GM23248 (cell line): ENCODE measurements around the gene CACNG4. TPM values are rescaled to one million over a fixed set of nuclear protein-coding genes. Genes with fewer than 3 reads are reported as not detected.

ENCODE experiments used
- DNase-seq: peaks from one replicate; pipeline ENCODE4 v3.0.0-alpha.2; 2015
- H2AFZ ChIP-seq: fragments of 200-600 bp; sonication (generic); 2 replicates; pipeline ENCODE4 v1.6.1; 2016; ENCODE audit warnings: antibody characterized with exemption
- H3F3A ChIP-seq: fragments of 200-600 bp; sonication (generic); 2 replicates; pipeline ENCODE4 v1.6.1; 2016; ENCODE audit warnings: mild to moderate bottlenecking, antibody characterized with exemption, mixed run types; ENCODE audit not compliant: insufficient read depth
- H3K27ac ChIP-seq: fragments of 200-600 bp; sonication (generic); 2 replicates; pipeline ENCODE4 v1.5.1; 2016; ENCODE audit warnings: mild to moderate bottlenecking
- H3K27me3 ChIP-seq: fragments of 200-600 bp; sonication (generic); replicated peaks from 2 replicates; pipeline ENCODE4 v1.6.1; 2016; ENCODE audit warnings: mild to moderate bottlenecking; ENCODE audit not compliant: insufficient read depth
- H3K36me3 ChIP-seq: fragments of 200-600 bp; sonication (generic); 2 replicates; pipeline ENCODE4 v1.6.1; 2016; ENCODE audit warnings: low read depth, mild to moderate bottlenecking
- H3K4me1 ChIP-seq: fragments of 200-600 bp; sonication (generic); 2 replicates; pipeline ENCODE4 v1.6.1; 2016; ENCODE audit warnings: mild to moderate bottlenecking; ENCODE audit not compliant: insufficient read depth
- H3K4me2 ChIP-seq: fragments of 200-600 bp; sonication (generic); one replicate; pipeline ENCODE4 v1.6.1; 2016; ENCODE audit warnings: mild to moderate bottlenecking; ENCODE audit not compliant: unreplicated experiment
- H3K4me3 ChIP-seq: fragments of 200-600 bp; sonication (generic); 2 replicates; pipeline ENCODE4 v1.5.1; 2016; ENCODE audit warnings: mild to moderate bottlenecking
- H3K79me2 ChIP-seq: fragments of 200-600 bp; sonication (generic); 2 replicates; pipeline ENCODE4 v1.6.1; 2016; ENCODE audit warnings: mild to moderate bottlenecking; ENCODE audit not compliant: insufficient read depth
- H3K9ac ChIP-seq: fragments of 200-600 bp; sonication (generic); 2 replicates; pipeline ENCODE4 v1.6.1; 2016; ENCODE audit warnings: mild to moderate bottlenecking
- H3K9me2 ChIP-seq: fragments of 200-600 bp; sonication (generic); 2 replicates; pipeline ENCODE4 v1.6.1; 2016; ENCODE audit warnings: mixed run types, mild to moderate bottlenecking, moderate library complexity; ENCODE audit not compliant: insufficient read depth
- H3K9me3 ChIP-seq: fragments of 200-600 bp; sonication (generic); one replicate; pipeline ENCODE4 v1.6.1; 2017; ENCODE audit warnings: low read depth
- H4K20me1 ChIP-seq: fragments of 200-600 bp; sonication (generic); 2 replicates; pipeline ENCODE4 v1.6.0; 2016; ENCODE audit not compliant: insufficient read depth
- EZH2 ChIP-seq: fragments of 200-600 bp; sonication (generic); IDR thresholded peaks from 2 replicates; pipeline ENCODE4 v1.6.1; 2018; ENCODE audit warnings: antibody characterized with exemption, mild to moderate bottlenecking; ENCODE audit not compliant: insufficient read depth, poor library complexity, severe bottlenecking
- EZH2phosphoT487 ChIP-seq: fragments of 200-600 bp; sonication (generic); IDR thresholded peaks from 2 replicates; pipeline ENCODE4 v1.6.1; 2018; ENCODE audit warnings: antibody characterized with exemption, moderate library complexity, mild to moderate bottlenecking, low read depth; ENCODE audit not compliant: insufficient read depth
- WGBS, 2 experiments: methylation state at CpG; one replicate each; pipeline ENCODE4 v1.1.6; 2015 to 2017; ENCODE audit warnings: low lambda C conversion rate in 2 of 2, low coverage in 1 of 2; ENCODE audit errors: missing lambda C conversion rate in 2 of 2; 5-methylcytosine and 5-hydroxymethylcytosine counted together
- in situ Hi-C: fragments of 300-500 bp; cut with MboI; formaldehyde crosslinking; loops from 2 replicates; pipeline ENCODE4 v1.15.0; 2020
- polyA plus RNA-seq: library from polyadenylated mRNA; unstranded; fragments of >200 nt; fragmentation: Nextera tagmentation; extraction: Ambion mirVana; gene quantifications from 2 replicates; pipeline ENCODE4 v1.2.1, GENCODE V29; 2016
- total RNA-seq: library from RNA; depleted of rRNA; stranded (reverse); fragments of >200 nt; shearing (Covaris generic); gene quantifications from 2 replicates; pipeline ENCODE4 v1.2.3, GENCODE V29; 2014

The CACNG4 gene
- total and polyA plus RNA-seq, 2 experiments from 2014 or later: not detected

GRCh38 chr17:66975614-66976378 is 11.3 kb downstream of the CACNG4 start:
- no peak for TF ChIP-seq EZH2
- TF ChIP-seq EZH2phosphoT487: no peak
- 39 to 46% methylated on average over 13 to 14 of the region's 14 CpGs for WGBS, 2 experiments

GRCh38 chr17:66976379-66976663 is 11.8 kb downstream of the CACNG4 start:
- peaks cover 44% of the 10 kb centered on the region for H3K27me3 ChIP-seq
- no peak for TF ChIP-seq EZH2
- TF ChIP-seq EZH2phosphoT487: no peak
- no peak overlapping the region for H3K27ac ChIP-seq
- H4K20me1 ChIP-seq: no peaks in the 10 kb centered on the region
- no peak overlapping the region for H3K4me2 ChIP-seq
- no peak overlapping the region for H2AFZ ChIP-seq
- no peak overlapping the region for H3K4me3 ChIP-seq
- in situ Hi-C loops: no loop called here
- no peak for DNase-seq
- H3K9me2 ChIP-seq: no peaks in the 10 kb centered on the region
- peaks cover 10% of the 10 kb centered on the region for H3F3A ChIP-seq
- H3K4me1 ChIP-seq: peaks cover 14% of the 10 kb centered on the region
- H3K9me3 ChIP-seq: no peaks in the 10 kb centered on the region
- no peaks in the 10 kb centered on the region for H3K79me2 ChIP-seq
- no peak overlapping the region for H3K9ac ChIP-seq
- no peaks in the 10 kb centered on the region for H3K36me3 ChIP-seq
- WGBS, 2 experiments: 38 to 58% methylated on average over 2 of the region's 2 CpGs

More at GRCh38 chr17:66975614-66976378, 11.3 kb downstream of the CACNG4 start:
- Histone ChIP-seq H3K79me2 (no peaks in the 10 kb centered on the region), H3K4me3 (no peak overlapping the region), H3K9ac (no peak overlapping the region), H3K4me2 (no peak overlapping the region), H3K9me3 (no peaks in the 10 kb centered on the region), H4K20me1 (no peaks in the 10 kb centered on the region), H3F3A (peaks cover 10% of the 10 kb centered on the region), H3K27me3 (peaks cover 49% of the 10 kb centered on the region), H3K9me2 (no peaks in the 10 kb centered on the region), H3K4me1 (peaks cover 14% of the 10 kb centered on the region), H3K27ac (no peak overlapping the region), H2AFZ (no peak overlapping the region), H3K36me3 (no peaks in the 10 kb centered on the region)
- DNase-seq: no peak
- in situ Hi-C loops: no loop called here

GRCh38 chr17:66976781-66977201 is 12.3 kb downstream of the CACNG4 start:
- Histone ChIP-seq H3K9ac (no peak overlapping the region), H4K20me1 (no peaks in the 10 kb centered on the region), H3K4me2 (no peak overlapping the region), H3K9me3 (no peaks in the 10 kb centered on the region), H3F3A (peaks cover 10% of the 10 kb centered on the region), H3K27me3 (peaks cover 47% of the 10 kb centered on the region), H3K4me1 (peaks cover 14% of the 10 kb centered on the region), H3K27ac (no peak overlapping the region), H3K4me3 (no peak overlapping the region), H3K36me3 (no peaks in the 10 kb centered on the region), H3K9me2 (no peaks in the 10 kb centered on the region), H2AFZ (no peak overlapping the region), H3K79me2 (no peaks in the 10 kb centered on the region)
- WGBS, 2 experiments: 26 to 29% methylated on average over 11 of the region's 11 CpGs
- DNase-seq: no peak
- in situ Hi-C loops: no loop called here
- no peak for TF ChIP-seq EZH2
- TF ChIP-seq EZH2phosphoT487: no peak

GRCh38 chr17:66978514-66979061 is 14.1 kb downstream of the CACNG4 start:
- H3K9me2 ChIP-seq: no peaks in the 10 kb centered on the region
- peaks cover 10% of the 10 kb centered on the region for H3F3A ChIP-seq
- no peak overlapping the region for H2AFZ ChIP-seq
- no peak overlapping the region for H3K9ac ChIP-seq
- peaks cover 14% of the 10 kb centered on the region for H3K4me1 ChIP-seq
- H3K79me2 ChIP-seq: no peaks in the 10 kb centered on the region
- no peak overlapping the region for H3K4me3 ChIP-seq
- H3K9me3 ChIP-seq: no peaks in the 10 kb centered on the region
- in situ Hi-C loops: no loop called here
- no peak overlapping the region for H3K27ac ChIP-seq
- DNase-seq: no peak
- 66 to 68% methylated on average over 19 of the region's 19 CpGs for WGBS, 2 experiments
- TF ChIP-seq EZH2 (no peak), EZH2phosphoT487 (no peak)
- no peaks in the 10 kb centered on the region for H4K20me1 ChIP-seq
- H3K4me2 ChIP-seq: no peak overlapping the region
- H3K27me3 ChIP-seq: peaks cover 43% of the 10 kb centered on the region
- H3K36me3 ChIP-seq: no peaks in the 10 kb centered on the region
